Measurements from ENCODE around the gene MYBPC1. TPM values are rescaled to one million over a fixed set of nuclear protein-coding genes. Genes with fewer than 3 reads are reported as not detected.

Gene MYBPC1
- total RNA-seq, 1 experiment from 2014 or later: not detected

DNA sequence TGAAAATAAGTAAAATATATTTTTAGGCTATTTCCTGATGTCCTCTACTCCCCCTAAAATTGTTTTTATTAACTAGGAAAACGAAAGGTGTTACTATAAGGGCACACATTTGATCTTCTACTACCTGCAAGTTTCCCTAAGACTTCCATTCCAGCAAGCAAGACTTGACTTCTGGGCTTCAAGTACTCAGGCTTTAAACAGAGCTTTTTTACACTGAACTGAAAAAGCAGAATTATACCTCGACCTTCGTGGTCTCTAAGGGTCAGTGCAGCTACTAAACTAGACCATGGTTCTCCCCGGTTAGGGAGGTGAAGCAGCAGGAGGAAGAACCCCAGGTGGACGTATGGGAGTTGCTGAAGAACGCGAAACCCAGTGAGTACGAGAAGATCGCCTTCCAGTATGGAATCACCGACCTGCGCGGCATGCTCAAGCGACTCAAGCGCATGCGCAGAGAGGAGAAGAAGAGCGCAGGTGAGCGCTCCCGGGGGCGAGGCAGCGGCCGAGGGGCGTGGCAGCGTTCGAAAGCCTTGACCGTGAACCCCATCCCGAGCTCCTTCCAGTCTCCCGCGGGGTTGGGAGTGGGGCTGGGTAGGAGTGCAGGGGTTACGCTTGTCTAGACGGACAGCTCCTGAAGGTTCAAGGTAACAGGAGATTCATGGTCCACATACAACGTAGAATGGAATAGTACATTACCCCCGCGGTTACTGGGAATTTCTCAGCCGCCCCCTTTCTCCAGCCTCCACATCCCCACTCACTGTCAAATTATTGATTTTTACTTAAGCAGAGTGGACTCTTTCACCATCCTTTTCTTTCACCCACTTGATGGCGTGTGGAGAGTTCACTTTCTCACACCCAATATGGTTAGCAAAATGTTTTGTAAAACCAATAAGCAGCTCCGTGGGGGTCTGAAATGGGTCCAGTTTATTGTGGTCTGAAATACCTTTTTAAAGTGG lies 47.6 kb downstream of the MYBPC1 start:
- intact Hi-C loops (cut with micrococcal nuclease; ENCODE audit: unreplicated experiment): no loop called here
- no peak for DNase-seq
- H3K4me1 ChIP-seq: no peaks in the 10 kb centered on the region
- Mint-ChIP-seq H3K27me3 (ENCODE audit: insufficient read depth, unreplicated experiment) (no peaks in the 10 kb centered on the region), H3K4me1 (ENCODE audit: low read depth, unreplicated experiment) (no peaks in the 10 kb centered on the region), H3K9me3 (ENCODE audit: unreplicated experiment) (no peaks in the 10 kb centered on the region), H3K27ac (ENCODE audit: unreplicated experiment) (no peak overlapping the region), H3K4me3 (ENCODE audit: unreplicated experiment) (no peak overlapping the region), H3K36me3 (ENCODE audit: insufficient read depth, unreplicated experiment) (no peaks in the 10 kb centered on the region)
- no peaks in the 10 kb centered on the region for H3K9me3 ChIP-seq
- no TSS peak for BruUV-seq (replicated peaks)
- TF ChIP-seq, protein P1, sequence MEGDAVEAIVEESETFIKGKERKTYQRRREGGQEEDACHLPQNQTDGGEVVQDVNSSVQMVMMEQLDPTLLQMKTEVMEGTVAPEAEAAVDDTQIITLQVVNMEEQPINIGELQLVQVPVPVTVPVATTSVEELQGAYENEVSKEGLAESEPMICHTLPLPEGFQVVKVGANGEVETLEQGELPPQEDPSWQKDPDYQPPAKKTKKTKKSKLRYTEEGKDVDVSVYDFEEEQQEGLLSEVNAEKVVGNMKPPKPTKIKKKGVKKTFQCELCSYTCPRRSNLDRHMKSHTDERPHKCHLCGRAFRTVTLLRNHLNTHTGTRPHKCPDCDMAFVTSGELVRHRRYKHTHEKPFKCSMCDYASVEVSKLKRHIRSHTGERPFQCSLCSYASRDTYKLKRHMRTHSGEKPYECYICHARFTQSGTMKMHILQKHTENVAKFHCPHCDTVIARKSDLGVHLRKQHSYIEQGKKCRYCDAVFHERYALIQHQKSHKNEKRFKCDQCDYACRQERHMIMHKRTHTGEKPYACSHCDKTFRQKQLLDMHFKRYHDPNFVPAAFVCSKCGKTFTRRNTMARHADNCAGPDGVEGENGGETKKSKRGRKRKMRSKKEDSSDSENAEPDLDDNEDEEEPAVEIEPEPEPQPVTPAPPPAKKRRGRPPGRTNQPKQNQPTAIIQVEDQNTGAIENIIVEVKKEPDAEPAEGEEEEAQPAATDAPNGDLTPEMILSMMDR (IDR thresholded peaks at IDR 0.05; ENCODE audit: insufficient read depth in 1 of 2, low read depth in 1 of 2, low read length in 1 of 2, severe bottlenecking in 1 of 2, unreplicated experiment in 1 of 2): no peak
- H3K27me3 ChIP-seq (replicated peaks; ENCODE audit: control insufficient read depth, insufficient read depth, low read length): no peaks in the 10 kb centered on the region
- no peaks in the 10 kb centered on the region for H3K36me3 ChIP-seq (ENCODE audit: control insufficient read depth, insufficient read depth, low read length)
- ChIA-PET POLR2A (no interaction called here), CTCF (no interaction called here)
- H3K4me3 ChIP-seq (ENCODE audit: low read depth, low read length): no peak overlapping the region

DNA sequence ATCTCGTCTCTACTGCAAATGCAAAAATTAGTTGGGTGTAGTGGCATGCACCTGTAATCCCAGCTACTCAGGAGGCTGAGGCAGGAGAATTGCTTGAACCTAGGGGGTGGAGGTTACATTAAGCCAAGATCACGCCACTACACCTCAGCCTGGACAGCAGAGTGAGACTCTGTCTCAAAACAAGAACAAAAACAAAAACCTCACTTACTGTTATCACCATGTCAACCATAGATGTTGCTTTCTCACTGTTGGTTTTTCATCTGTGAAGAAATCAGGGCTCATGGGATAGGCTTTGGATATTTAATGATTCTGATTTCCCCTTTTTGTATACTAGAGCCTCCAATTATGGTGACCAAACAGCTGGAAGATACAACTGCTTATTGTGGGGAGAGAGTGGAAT lies 52.9 kb downstream of the MYBPC1 start:
- Histone ChIP-seq H3K27me3 (replicated peaks; ENCODE audit: control insufficient read depth, insufficient read depth, low read length) (no peaks in the 10 kb centered on the region), H3K4me3 (ENCODE audit: low read depth, low read length) (no peak overlapping the region), H3K36me3 (ENCODE audit: control insufficient read depth, insufficient read depth, low read length) (no peaks in the 10 kb centered on the region), H3K4me1 (no peaks in the 10 kb centered on the region), H3K9me3 (no peaks in the 10 kb centered on the region)
- Mint-ChIP-seq H3K36me3 (ENCODE audit: insufficient read depth, unreplicated experiment) (no peaks in the 10 kb centered on the region), H3K4me3 (ENCODE audit: unreplicated experiment) (no peak overlapping the region), H3K4me1 (ENCODE audit: low read depth, unreplicated experiment) (no peaks in the 10 kb centered on the region), H3K9me3 (ENCODE audit: unreplicated experiment) (no peaks in the 10 kb centered on the region), H3K27me3 (ENCODE audit: insufficient read depth, unreplicated experiment) (no peaks in the 10 kb centered on the region), H3K27ac (ENCODE audit: unreplicated experiment) (no peak overlapping the region)
- POLR2A ChIA-PET: no interaction called here
- CTCF ChIA-PET: no interaction called here
- TF ChIP-seq, protein P1 (IDR thresholded peaks at IDR 0.05; ENCODE audit: insufficient read depth in 1 of 2, low read depth in 1 of 2, low read length in 1 of 2, severe bottlenecking in 1 of 2, unreplicated experiment in 1 of 2): no peak
- intact Hi-C loops (cut with micrococcal nuclease; ENCODE audit: unreplicated experiment): no loop called here
- no TSS peak for BruUV-seq (replicated peaks)
- no peak for DNase-seq

DNA sequence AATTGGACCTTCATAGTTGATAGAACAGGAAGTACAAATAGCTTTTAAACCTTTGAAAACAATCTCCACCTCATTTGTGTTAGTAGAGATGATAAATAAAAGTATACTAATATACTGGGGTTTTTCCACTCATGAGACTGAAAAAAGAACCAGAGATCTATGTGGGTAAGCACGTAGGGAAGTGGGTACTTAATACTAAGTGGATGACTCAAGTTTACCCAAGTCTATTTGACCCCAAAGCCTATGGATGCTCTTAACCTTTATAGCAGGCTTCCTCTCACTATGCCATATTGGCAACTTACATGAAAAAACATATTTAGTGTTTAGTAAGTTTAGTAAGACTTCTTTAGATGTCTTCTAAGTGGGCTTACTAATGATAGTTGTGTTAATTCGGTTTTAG lies 53.4 kb downstream of the MYBPC1 start:
- H3K27me3 ChIP-seq (replicated peaks; ENCODE audit: control insufficient read depth, insufficient read depth, low read length): no peaks in the 10 kb centered on the region
- intact Hi-C loops (cut with micrococcal nuclease; ENCODE audit: unreplicated experiment): no loop called here
- TF ChIP-seq, protein P1 (IDR thresholded peaks at IDR 0.05; ENCODE audit: insufficient read depth in 1 of 2, low read depth in 1 of 2, low read length in 1 of 2, severe bottlenecking in 1 of 2, unreplicated experiment in 1 of 2): no peak
- Mint-ChIP-seq H3K9me3 (ENCODE audit: unreplicated experiment) (no peaks in the 10 kb centered on the region), H3K27ac (ENCODE audit: unreplicated experiment) (no peak overlapping the region), H3K36me3 (ENCODE audit: insufficient read depth, unreplicated experiment) (no peaks in the 10 kb centered on the region), H3K4me3 (ENCODE audit: unreplicated experiment) (no peak overlapping the region), H3K4me1 (ENCODE audit: low read depth, unreplicated experiment) (peaks cover under 1% of the 10 kb centered on the region), H3K27me3 (ENCODE audit: insufficient read depth, unreplicated experiment) (no peaks in the 10 kb centered on the region)
- no peaks in the 10 kb centered on the region for H3K9me3 ChIP-seq
- no peaks in the 10 kb centered on the region for H3K36me3 ChIP-seq (ENCODE audit: control insufficient read depth, insufficient read depth, low read length)
- ChIA-PET POLR2A (no interaction called here), CTCF (no interaction called here)
- no TSS peak for BruUV-seq (replicated peaks)
- H3K4me1 ChIP-seq: no peaks in the 10 kb centered on the region
- DNase-seq: no peak
- H3K4me3 ChIP-seq (ENCODE audit: low read depth, low read length): no peak overlapping the region

All from Caco-2 (cell line).